Kidney glomerular epithelial cell (primary cell): ENCODE measurements around the gene BEND2.

Experiments
- DNase-seq: peaks from one replicate; lab custom pipeline; 2025; lab: John Stamatoyannopoulos, UW

Gene BEND2

DNA sequence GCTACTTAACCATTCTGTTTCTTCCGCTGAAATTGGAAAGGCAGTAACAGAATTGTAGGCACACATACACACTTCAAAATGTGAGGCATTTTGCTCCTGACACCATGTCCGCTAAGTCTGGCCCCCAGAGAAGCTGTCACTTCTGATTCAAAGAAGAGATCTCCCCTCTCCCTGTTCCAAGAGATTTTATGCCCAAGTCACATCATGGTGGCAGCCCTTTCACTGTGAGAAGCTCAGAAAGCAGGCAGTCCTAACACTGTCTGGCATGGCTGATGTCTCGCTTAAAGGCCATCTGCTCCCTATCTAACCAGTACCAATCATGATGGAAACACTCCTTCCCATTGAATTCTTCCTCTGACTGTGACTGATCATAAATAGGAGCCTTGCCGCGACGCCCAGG lies 83.9 kb downstream of the BEND2 start:
- DNase-seq: no peak

DNA sequence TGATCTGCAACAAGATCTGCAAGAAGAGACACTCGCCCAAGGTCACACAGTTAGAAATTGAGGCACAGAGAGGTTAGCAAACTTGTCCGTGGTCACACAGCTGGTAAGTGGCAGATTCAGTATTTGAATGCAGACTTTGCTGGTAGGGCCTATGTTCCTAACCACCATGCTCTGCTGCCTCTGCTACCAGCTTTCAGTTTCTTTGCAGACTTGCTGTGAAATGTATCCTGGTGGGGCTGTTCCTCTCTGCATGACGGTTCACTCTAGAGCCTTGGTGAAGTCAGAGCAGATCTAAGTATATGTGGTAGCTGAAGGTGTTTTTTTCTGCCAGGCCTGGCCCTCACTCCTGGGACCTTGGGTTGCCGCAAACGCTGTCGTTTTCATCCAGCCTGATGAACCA lies 87.1 kb downstream of the BEND2 start:
- no peak for DNase-seq

DNA sequence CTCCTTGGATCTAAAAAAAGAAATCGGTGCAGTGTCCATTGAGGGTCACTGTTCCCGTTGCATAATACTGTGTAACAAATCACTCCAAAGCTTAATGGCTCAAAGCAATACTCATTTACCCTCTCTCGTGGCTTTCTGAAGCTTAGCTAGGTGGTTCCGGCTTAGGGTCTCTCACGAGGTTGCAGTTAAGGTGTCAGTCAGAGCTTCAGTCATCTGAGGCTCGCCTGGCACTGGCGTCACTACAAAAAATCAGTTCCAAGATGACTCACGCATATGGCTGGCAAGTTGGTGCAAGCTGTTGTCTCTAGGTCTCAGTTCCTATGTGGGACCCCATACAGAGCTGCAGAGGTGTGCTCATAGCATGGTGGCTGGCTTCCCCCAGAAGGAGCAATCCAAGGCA lies 91.0 kb downstream of the BEND2 start:
- DNase-seq: no peak

DNA sequence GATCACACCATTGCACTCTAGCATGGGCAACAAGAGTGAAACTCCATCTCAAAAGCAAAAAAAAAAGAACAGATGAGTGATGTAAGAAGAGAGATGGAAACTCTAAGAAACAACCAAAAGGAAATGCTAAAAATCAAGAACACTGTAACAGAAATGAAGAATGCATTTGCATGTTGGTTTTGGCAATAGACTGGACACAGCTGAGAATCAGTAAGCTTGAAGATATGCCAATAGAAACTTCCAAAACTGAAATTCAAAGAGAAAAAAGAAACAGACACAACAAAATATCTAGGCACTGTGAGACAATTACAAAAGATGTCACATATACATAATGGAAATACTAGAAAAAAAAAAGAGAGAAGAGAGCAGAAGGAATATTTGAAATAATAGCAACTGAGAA lies 93.7 kb downstream of the BEND2 start:
- no peak for DNase-seq

DNA sequence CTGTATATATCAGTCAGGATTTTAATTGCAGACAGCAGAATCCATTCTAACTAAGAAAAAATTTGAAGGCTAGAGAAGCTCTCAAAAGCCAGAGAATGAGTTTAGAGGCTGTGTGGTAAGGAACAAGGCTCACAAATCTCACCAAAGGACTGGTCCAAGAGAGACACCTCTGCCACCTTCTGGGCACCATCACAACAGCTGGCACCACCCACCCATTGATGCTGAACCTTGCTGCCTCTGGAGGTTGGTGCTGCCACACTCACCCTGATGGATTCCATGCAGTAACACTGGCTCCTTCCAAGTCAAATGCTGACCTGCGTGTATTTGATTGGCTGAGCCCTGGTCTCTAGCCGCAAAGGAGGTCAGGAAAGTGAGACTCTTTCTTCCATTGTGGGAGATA lies 100.8 kb downstream of the BEND2 start:
- DNase-seq: no peak
